ENCODE results near the gene ARHGEF4.

The ARHGEF4 gene

DNA sequence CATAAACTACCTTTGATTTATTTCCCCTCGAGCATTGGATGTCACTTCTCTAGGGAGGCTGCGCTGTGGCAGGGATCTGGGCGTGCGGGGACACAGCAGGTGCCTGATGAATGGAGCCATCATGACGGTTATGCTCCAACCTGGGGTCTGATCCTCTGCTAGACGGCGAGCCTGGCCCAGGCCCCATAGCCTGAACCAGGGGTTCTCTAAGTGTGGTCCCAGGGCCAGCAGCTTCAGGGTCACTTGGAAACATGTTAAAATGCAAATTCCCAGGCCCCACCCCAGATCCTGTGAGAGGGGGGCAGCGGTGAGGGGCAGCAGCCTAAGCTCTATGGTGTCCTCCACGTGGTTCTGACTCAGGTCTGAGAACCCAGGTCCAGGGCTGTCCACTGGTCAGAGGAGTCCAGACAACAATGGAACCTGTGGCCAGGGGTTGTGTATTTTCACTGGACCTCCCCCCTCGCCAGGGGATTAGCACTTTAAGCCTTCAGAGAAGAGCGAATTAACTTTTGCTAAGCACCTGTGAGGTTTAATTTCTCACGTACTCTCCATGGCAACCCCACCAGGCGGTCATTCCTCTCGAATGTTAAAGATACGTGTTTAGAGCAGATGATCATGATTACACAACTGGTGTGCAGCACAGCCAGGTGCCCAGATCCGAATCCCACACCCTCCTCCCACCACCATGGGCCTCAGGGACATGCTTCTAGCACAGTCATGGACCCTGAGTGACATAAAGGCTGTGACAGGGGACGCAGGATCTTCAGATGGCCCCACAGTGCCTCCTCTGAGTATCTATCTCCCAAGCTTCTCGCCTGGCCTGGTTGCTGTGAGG is 1.6 kb upstream of the ARHGEF4 start:
- DNase-seq (ENCODE audit: low read depth in 2 of 2), result no peak

GRCh38 chr2:130835766-130836015 is 1.0 kb upstream of the ARHGEF4 start:
- no peak for DNase-seq (ENCODE audit: low read depth in 2 of 2)

GRCh38 chr2:130837175-130837810 is 579 bp downstream of the ARHGEF4 start:
- DNase-seq (ENCODE audit: low read depth in 2 of 2), result no peak

GRCh38 chr2:130837811-130838565 is 1.3 kb downstream of the ARHGEF4 start:
- DNase-seq (ENCODE audit: low read depth in 2 of 2), result no peak

GRCh38 chr2:130839011-130839780 is 2.5 kb downstream of the ARHGEF4 start:
- DNase-seq (ENCODE audit: low read depth in 2 of 2), result no peak

DNA sequence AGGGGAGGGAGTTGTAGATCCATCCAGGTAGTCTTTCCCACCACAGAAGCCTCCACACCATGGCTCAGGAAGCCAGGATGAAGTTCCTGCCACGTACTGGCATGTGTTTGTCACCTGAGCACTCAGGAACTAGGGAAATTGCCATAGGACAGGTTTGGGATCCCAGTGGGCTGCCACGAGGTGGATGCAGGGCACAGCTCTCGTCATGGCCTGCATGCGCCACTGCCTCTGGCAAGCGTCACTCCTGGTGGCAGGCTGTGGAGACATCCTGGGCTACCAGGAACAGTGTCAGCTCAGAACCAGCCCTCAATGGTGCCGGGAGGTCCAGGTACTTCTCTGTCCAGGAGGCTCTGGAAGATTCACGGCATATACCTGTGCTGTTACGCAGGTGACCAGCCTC is 3.8 kb downstream of the ARHGEF4 start:
- DNase-seq (ENCODE audit: low read depth in 2 of 2), result no peak

- no peak for DNase-seq (ENCODE audit: low read depth in 2 of 2)
Measured at GRCh38 chr2:130841741-130842365, 5.1 kb downstream of the ARHGEF4 start.

DNA sequence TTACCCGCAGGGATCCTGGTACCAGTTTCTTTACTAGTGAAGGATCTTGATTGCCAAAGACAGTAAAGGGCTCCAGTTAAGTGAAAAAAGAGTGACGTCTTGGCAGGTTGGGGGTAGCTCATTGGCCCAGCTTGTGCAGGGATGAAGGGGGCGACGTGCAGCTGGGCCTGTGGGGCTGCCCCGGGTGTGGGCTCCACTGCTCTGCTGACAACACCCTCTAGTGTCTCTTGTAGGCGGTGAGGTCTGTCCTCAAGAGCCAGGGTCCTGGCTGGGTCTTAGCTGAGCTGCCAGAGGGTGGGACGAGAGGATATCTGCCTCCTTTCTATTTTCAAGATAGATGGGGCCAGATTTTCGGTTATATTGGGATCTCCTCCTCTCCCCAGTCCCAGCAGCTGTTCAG is 6.1 kb downstream of the ARHGEF4 start:
- DNase-seq (ENCODE audit: low read depth in 2 of 2), result no peak

DNA sequence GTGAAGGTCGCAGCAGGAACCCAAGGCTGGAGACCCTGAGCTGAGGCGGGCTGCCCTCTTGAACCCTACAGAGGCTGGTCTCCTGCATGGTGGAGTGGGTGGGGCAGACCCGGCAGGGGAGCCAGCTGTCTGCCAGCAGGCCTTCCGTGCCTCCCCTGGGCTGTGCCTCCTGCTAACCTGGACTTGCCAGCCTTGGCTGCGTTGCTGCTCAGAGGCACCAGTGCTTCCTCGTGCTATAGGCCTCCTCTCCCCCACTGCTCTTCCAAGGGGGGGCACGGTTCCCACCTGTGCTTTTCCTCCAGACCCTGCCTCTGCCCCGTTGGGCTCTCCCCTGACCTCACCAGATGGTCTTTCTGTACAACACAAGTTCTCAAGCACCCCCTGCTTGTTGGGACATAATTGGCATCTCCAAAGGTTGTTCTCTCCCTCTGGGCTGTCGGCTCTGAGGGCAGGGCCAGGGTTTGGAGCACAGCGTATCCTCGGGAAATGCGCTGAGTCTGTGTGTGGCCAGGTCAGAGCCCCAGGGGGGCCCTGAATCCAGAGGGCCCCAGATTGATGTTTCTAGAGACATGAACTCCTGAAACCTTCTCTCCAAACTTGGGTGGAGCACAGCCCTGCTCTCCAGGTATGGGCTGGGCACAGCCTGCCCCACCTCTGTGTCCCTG is 6.7 kb downstream of the ARHGEF4 start:
- DNase-seq (ENCODE audit: low read depth in 2 of 2), result no peak

GRCh38 chr2:130844161-130844560 is 7.4 kb downstream of the ARHGEF4 start:
- DNase-seq (ENCODE audit: low read depth in 2 of 2), result no peak

GRCh38 chr2:130845505-130846085 is 8.9 kb downstream of the ARHGEF4 start:
- DNase-seq (ENCODE audit: low read depth in 2 of 2), result no peak

DNA sequence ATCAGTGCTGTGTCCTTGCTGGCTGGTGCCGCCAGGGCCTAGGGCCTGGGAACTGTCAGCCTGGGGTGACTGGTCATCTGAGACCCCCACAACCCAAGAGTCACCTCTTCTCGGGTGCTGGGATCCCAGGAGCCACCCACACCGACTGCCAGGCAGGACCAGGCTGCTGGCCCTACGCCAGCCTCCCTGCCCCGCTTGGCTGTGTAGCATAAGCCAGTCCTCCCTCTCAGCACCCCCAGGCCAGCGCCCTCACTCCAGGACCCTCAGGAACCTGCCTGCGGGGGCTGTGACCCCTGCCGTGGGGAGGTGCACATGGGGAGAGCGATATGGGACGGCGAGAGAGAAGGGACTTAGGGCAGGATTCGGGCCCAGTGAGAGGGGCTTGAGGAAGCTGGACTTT is 9.5 kb downstream of the ARHGEF4 start:
- DNase-seq (ENCODE audit: low read depth in 2 of 2), result no peak

GRCh38 chr2:130846686-130847375 is 10.1 kb downstream of the ARHGEF4 start:
- no peak for DNase-seq (ENCODE audit: low read depth in 2 of 2)

DNA sequence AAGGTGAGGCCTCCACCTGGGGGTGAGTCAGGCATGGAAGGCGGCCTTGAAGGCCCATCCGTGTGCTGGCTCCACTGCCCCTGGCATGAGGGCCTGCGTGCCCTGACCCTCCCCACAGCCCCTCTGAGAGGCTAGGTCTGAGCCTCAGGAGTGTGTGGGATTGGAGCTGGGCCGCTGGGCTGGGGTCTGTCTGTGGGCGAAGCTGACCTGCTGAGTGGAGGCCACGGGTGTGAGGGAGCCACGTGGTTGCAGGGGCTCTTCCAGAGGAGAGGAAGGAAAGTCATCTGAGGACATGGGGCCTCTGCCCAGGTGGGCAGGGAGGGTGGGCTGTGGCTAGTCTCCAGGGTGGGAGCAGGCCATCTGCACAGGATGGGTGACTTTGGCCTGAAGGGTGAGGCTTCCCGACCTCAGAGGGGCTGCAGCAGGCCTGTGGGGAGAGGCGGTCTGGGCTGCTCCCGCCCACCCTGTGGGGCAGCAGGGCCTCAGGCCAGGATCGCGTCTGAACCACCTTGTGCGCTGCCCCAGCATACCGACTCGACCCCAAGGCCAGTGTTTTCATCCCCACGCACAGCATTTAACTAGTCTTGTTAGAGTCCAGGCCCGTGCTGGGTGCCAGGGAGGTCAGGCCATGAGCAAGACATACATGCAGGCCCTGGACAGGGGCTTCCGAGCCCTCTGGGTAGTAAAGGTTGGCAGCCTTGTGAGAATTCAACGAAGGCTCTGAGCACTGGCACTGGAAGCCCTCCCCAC is 11.2 kb downstream of the ARHGEF4 start:
- DNase-seq (ENCODE audit: low read depth in 2 of 2), result no peak

GRCh38 chr2:130848526-130849210 is 12.0 kb downstream of the ARHGEF4 start:
- DNase-seq (ENCODE audit: low read depth in 2 of 2), result no peak

DNA sequence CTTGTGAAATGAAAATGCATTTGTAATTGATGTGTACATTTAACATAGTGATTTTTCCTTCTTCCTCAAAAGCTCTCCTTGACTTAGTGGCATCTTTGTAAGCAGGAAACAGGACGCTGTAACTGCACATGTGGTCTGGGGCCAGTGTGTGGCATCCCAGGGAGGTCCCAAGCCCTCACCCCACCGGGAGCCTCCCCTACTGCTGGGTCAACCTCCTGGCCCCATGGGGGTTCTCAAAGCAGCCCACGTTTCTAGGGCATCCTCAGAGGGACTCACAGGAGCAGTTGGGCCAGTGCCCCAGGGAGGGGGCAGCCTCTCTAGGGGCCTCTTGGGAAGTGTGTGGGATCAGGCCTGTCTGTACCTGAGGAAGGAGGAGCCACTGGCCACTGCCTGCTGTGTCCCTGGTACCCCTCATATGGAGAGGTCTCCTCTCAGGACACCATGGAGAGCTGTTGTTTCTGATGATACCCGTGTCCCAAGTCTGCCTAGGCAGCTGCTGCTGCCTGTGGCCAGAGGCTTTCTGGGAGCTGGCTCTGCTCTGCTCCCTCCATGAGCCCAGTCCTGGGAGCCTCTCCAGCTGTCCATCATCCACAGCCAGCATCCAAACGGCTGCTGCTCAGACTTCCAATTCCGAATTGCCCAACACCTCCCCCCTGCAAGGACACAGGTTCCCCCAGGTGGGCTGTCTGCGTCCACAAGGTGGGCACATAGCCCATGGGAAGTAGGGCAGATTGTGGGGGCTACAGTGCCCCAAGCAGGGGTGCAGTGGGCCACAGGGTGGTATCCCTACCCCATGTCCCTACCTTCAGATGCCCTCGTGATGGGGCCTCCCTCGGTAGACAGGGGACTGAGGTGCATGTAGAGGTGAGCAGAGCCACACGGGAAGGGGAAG is 13.4 kb downstream of the ARHGEF4 start:
- DNase-seq (ENCODE audit: low read depth in 2 of 2), result no peak

DNA sequence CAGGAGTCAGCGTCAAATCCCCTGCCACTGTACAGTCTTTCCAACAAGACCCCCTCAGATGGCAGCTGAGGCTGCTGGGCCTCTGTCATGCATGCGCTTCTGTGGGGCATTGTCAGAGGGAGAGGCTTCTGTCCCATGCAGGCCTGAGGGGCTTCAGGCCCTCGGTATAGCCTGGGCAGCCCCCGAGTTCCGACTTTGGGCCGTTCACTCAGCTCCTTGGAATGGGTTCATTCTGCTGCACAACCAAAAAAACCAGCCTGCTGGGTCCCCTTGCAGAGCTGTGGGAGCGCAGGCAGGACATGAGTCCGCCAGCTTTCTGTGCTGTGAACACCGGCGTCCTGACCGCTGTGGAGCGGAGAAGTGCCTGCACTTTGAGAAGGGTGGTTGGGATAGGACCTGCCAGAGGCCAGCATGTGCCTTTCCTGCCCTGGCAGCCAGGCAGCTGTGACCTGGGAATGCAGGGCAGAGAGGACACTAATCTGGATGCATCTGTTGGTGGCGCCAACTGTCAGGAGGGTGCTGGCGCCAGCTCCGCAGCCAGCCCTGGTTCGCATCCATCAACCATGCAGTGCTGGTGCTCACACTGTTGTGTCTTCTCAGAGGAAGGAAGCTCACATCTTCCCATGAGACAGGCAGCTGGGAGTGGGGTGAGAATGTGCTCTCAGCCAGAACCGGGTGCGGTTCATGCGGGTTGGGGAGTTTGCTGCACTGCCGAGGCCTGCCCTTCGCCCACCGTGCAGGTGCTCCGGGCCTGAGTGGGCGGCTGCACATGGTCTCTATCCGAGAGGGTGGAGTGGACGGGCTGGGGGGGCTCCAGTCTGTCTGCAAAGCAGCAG is 14.3 kb downstream of the ARHGEF4 start:
- no peak for DNase-seq (ENCODE audit: low read depth in 2 of 2)

Measured in stimulated activated CD8-positive, alpha-beta memory T cell treated with anti-CD3 and anti-CD28 coated beads, Interleukin-2, amount 100 ng/mL, for 48 hours (primary cell).